T-helper 17 cell (primary cell): Measurements from ENCODE around the gene KRTAP16-1. TPM values are rescaled to one million over a fixed set of nuclear protein-coding genes. Genes with fewer than 3 reads are reported as not detected.

ENCODE experiments used
- ATAC-seq: fragments of 150-1000 bp; cut with Tn5 transposase; 2 replicates; pipeline ENCODE4 v1.10.0; 2021; ENCODE audit warnings: mild to moderate bottlenecking, moderate library complexity
- DNase-seq, 3 donors: peaks; one replicate each; pipeline versions ENCODE4 v3.0.0 to v3.0.0-alpha.2; 2020 to 2021
- H3K9me3 ChIP-seq: one replicate; pipeline ENCODE4 v1.7.0; 2013; ENCODE audit warnings: low read length, mild to moderate bottlenecking; ENCODE audit not compliant: control insufficient read depth, poor library complexity, severe bottlenecking
- H3K27ac Mint-ChIP-seq: one replicate; pipeline ENCODE4 v1.8.0; 2022; ENCODE audit warnings: mild to moderate bottlenecking, moderate library complexity, mixed read lengths
- H3K27me3 Mint-ChIP-seq: one replicate; pipeline ENCODE4 v1.8.0; 2022; ENCODE audit warnings: mixed read lengths
- H3K36me3 Mint-ChIP-seq: one replicate; pipeline ENCODE4 v1.8.0; 2022; ENCODE audit warnings: low read depth, mixed read lengths
- H3K4me1 Mint-ChIP-seq: one replicate; pipeline ENCODE4 v1.8.0; 2022; ENCODE audit warnings: mild to moderate bottlenecking, mixed read lengths
- H3K4me3 Mint-ChIP-seq: one replicate; pipeline ENCODE4 v1.8.0; 2022; ENCODE audit warnings: mild to moderate bottlenecking, moderate library complexity, mixed read lengths
- total RNA-seq, 4 donors: library from RNA in 2 of 4; stranded (reverse) in 2 of 4; gene quantifications; one replicate each; pipeline ENCODE4 v1.2.3 and lab custom pipeline; 2022 to 2026

The KRTAP16-1 gene
- total RNA-seq, 2 donors from 2014 or later: 0.17 to 0.34 TPM

- DNase-seq (no peak), ATAC-seq (no peak)
- peaks cover 32% of the 10 kb centered on the region for H3K4me1 Mint-ChIP-seq
- no peaks in the 10 kb centered on the region for H3K9me3 ChIP-seq
- H3K4me3 Mint-ChIP-seq: no peak overlapping the region
- H3K27me3 Mint-ChIP-seq: no peaks in the 10 kb centered on the region
- peak overlapping the region; percentile 94 for H3K27ac Mint-ChIP-seq
- H3K36me3 Mint-ChIP-seq: no peaks in the 10 kb centered on the region
Observed at GRCh38 chr17:41325126-41325525, 16.0 kb upstream of the KRTAP16-1 start.

- H3K27ac Mint-ChIP-seq: peak overlapping the region; percentile 94
- no peaks in the 10 kb centered on the region for H3K36me3 Mint-ChIP-seq
- DNase-seq (no peak), ATAC-seq (peak; percentile 36)
- H3K4me3 Mint-ChIP-seq: peak overlapping the region; percentile 19
- H3K27me3 Mint-ChIP-seq: no peaks in the 10 kb centered on the region
- H3K4me1 Mint-ChIP-seq: peaks cover 32% of the 10 kb centered on the region
- H3K9me3 ChIP-seq: no peaks in the 10 kb centered on the region
Observed at GRCh38 chr17:41324180-41325075, 15.3 kb upstream of the KRTAP16-1 start.

- Mint-ChIP-seq H3K4me3 (no peak overlapping the region), H3K4me1 (peaks cover 26% of the 10 kb centered on the region), H3K27me3 (no peaks in the 10 kb centered on the region), H3K36me3 (no peaks in the 10 kb centered on the region), H3K27ac (peak overlapping the region; percentile 94)
- H3K9me3 ChIP-seq: no peaks in the 10 kb centered on the region
- DNase-seq: no peak
- no peak for ATAC-seq
Observed at GRCh38 chr17:41322903-41323895, 14.1 kb upstream of the KRTAP16-1 start.

- Mint-ChIP-seq H3K36me3 (no peaks in the 10 kb centered on the region), H3K4me3 (no peak overlapping the region), H3K4me1 (peaks cover 25% of the 10 kb centered on the region), H3K27ac (peak overlapping the region; percentile 88), H3K27me3 (no peaks in the 10 kb centered on the region)
- ATAC-seq (peak; percentile 70), DNase-seq (no peak)
- no peaks in the 10 kb centered on the region for H3K9me3 ChIP-seq
Observed at GRCh38 chr17:41322094-41322902, 13.2 kb upstream of the KRTAP16-1 start.

GRCh38 chr17:41318231-41318630 lies 9.1 kb upstream of the KRTAP16-1 start:
- H3K9me3 ChIP-seq: no peaks in the 10 kb centered on the region
- ATAC-seq (no peak), DNase-seq (no peak)
- peaks cover 8% of the 10 kb centered on the region for H3K4me1 Mint-ChIP-seq
- H3K27me3 Mint-ChIP-seq: peaks cover 8% of the 10 kb centered on the region
- H3K4me3 Mint-ChIP-seq: no peak overlapping the region
- H3K27ac Mint-ChIP-seq: no peak overlapping the region
- no peaks in the 10 kb centered on the region for H3K36me3 Mint-ChIP-seq

- Mint-ChIP-seq H3K4me1 (peaks cover 10% of the 10 kb centered on the region), H3K4me3 (no peak overlapping the region), H3K27me3 (peaks cover 8% of the 10 kb centered on the region), H3K27ac (no peak overlapping the region), H3K36me3 (no peaks in the 10 kb centered on the region)
- ATAC-seq: no peak
- no peaks in the 10 kb centered on the region for H3K9me3 ChIP-seq
- no peak for DNase-seq
Observed at GRCh38 chr17:41315814-41316445, 6.8 kb upstream of the KRTAP16-1 start.

GRCh38 chr17:41315204-41315794 lies 6.2 kb upstream of the KRTAP16-1 start, which contains the start of gene KRTAP17-1:
Gene KRTAP17-1 (minus strand): TSS chr17:41315710. CDS start chr17:41315650, 60 bp downstream.
- Mint-ChIP-seq H3K4me3 (no peak within 1 kb of the TSS), H3K36me3 (no peaks in the 10 kb centered on the region), H3K27ac (no peak within 1 kb of the TSS), H3K4me1 (peaks cover 14% of the 10 kb centered on the region), H3K27me3 (peaks cover 8% of the 10 kb centered on the region)
- ATAC-seq (no peak), DNase-seq (no peak)
- H3K9me3 ChIP-seq: no peaks in the 10 kb centered on the region

GRCh38 chr17:41311111-41311510 lies 2.0 kb upstream of the KRTAP16-1 start:
- no peak for ATAC-seq
- H3K4me1 Mint-ChIP-seq: peaks cover 53% of the 10 kb centered on the region
- H3K4me3 Mint-ChIP-seq: no peak overlapping the region
- H3K27me3 Mint-ChIP-seq: peaks cover 8% of the 10 kb centered on the region
- DNase-seq: no peak
- no peaks in the 10 kb centered on the region for H3K9me3 ChIP-seq
- peak overlapping the region; percentile 97 for H3K27ac Mint-ChIP-seq
- no peaks in the 10 kb centered on the region for H3K36me3 Mint-ChIP-seq

GRCh38 chr17:41308251-41308917 lies 725 bp downstream of the KRTAP16-1 start:
- Mint-ChIP-seq H3K27me3 (no peaks in the 10 kb centered on the region), H3K36me3 (no peaks in the 10 kb centered on the region), H3K4me3 (peak overlapping the region; percentile 80), H3K4me1 (peaks cover 51% of the 10 kb centered on the region), H3K27ac (peak overlapping the region; percentile 97)
- no peaks in the 10 kb centered on the region for H3K9me3 ChIP-seq
- DNase-seq (peak; percentile 54 to 76 (median 65)), ATAC-seq (peak; percentile 87)

GRCh38 chr17:41307647-41308046 lies 1.5 kb downstream of the KRTAP16-1 start:
- Mint-ChIP-seq H3K27me3 (no peaks in the 10 kb centered on the region), H3K36me3 (no peaks in the 10 kb centered on the region), H3K4me3 (peak overlapping the region; percentile 80), H3K27ac (peak overlapping the region; percentile 97), H3K4me1 (peaks cover 51% of the 10 kb centered on the region)
- DNase-seq: no peak
- no peaks in the 10 kb centered on the region for H3K9me3 ChIP-seq
- no peak for ATAC-seq

GRCh38 chr17:41304091-41304490 lies 5.0 kb downstream of the KRTAP16-1 start:
- Mint-ChIP-seq H3K36me3 (no peaks in the 10 kb centered on the region), H3K27ac (no peak overlapping the region), H3K4me1 (peaks cover 28% of the 10 kb centered on the region), H3K4me3 (no peak overlapping the region), H3K27me3 (no peaks in the 10 kb centered on the region)
- no peak for ATAC-seq
- H3K9me3 ChIP-seq: no peaks in the 10 kb centered on the region
- no peak for DNase-seq
